Transverse colon (tissue), 4 donors: ENCODE data around the gene GRIA4. TPM values are rescaled to one million over a fixed set of nuclear protein-coding genes. Genes with fewer than 3 reads are reported as not detected.

Source experiments
- DNase-seq: peaks from one replicate; pipeline ENCODE4 v3.0.0-alpha.2; 2019
- H3K27ac ChIP-seq, 4 donors: fragments of 200-600 bp; sonication (generic); 2 replicates each; pipeline ENCODE4 v1.5.1; 2016 to 2018; ENCODE audit warnings: inconsistent platforms in 4 of 4
- H3K27me3 ChIP-seq: fragments of 200-600 bp; sonication (generic); 2 replicates; pipeline ENCODE4 v1.5.1; 2017; ENCODE audit warnings: inconsistent platforms
- H3K36me3 ChIP-seq, 4 donors: fragments of 200-600 bp; sonication (generic); 2 replicates each; pipeline ENCODE4 v1.5.1; 2017 to 2019; ENCODE audit warnings: inconsistent platforms in 4 of 4
- H3K4me1 ChIP-seq, 4 donors: fragments of 200-600 bp; sonication (generic); 2 replicates each; pipeline ENCODE4 v1.5.1; 2017 to 2020; ENCODE audit warnings: inconsistent platforms in 4 of 4
- H3K4me3 ChIP-seq, 4 donors: fragments of 200-600 bp; sonication (generic); 1 replicate in 1 of 4; 2 replicates in 3 of 4; pipeline versions ENCODE4 v1.5.1 to v1.6.1; 2017 to 2019; ENCODE audit warnings: inconsistent platforms in 4 of 4
- H3K9me3 ChIP-seq, 2 donors: fragments of 200-600 bp; sonication (generic); 2 replicates each; pipeline ENCODE4 v1.5.1; 2017 to 2019; ENCODE audit warnings: inconsistent platforms in 2 of 2
- EP300 ChIP-seq: sonication (generic); formaldehyde crosslinking; IDR thresholded peaks from one replicate; pipeline ENCODE4 v1.6.1; 2017; ENCODE audit warnings: antibody characterized with exemption, low read depth
- POLR2A ChIP-seq: fragments of 450-650 bp; IDR thresholded peaks from one replicate; pipeline ENCODE4 v1.6.1; 2016; ENCODE audit warnings: antibody characterized with exemption, mild to moderate bottlenecking, moderate library complexity
- POLR2AphosphoS5 ChIP-seq, 3 donors: sonication (generic); formaldehyde crosslinking; IDR thresholded peaks; one replicate each; pipeline ENCODE4 v1.6.1; 2016; ENCODE audit warnings: antibody characterized with exemption in 3 of 3
- WGBS, 2 donors: methylation state at CpG; one replicate each; pipeline ENCODE4 v1.1.5; 2018; ENCODE audit warnings: low coverage in 1 of 2; 5-methylcytosine and 5-hydroxymethylcytosine counted together
- in situ Hi-C, 4 donors: fragments of 200-750 bp; cut with MboI; loops; one replicate each; pipeline versions ENCODE4 v1.15.0 to v1.15.1; 2017; ENCODE audit warnings: low sequenced_read_pairs in 3 of 4, low pct_ligation_motif_present in 1 of 4, low pct_unique_long_range_greater_than_20kb in 1 of 4
- intact Hi-C: fragments of 100-400 bp; cut with DNase I; formaldehyde crosslinking; loops from one replicate; pipeline ENCODE4 v1.15.1; 2023; ENCODE audit warnings: low total_unique reads
- total RNA-seq, 4 donors: library from RNA; depleted of rRNA; stranded (reverse); fragments of >200 nt; gene quantifications; one replicate each; pipeline ENCODE4 v1.1.0, GENCODE V29; 2016
- TF ChIP-seq, protein P1 (sequence below), 5 experiments: fragments of 200-600 bp in 3 of 5; fragments of 450-650 bp in 2 of 5; sonication (generic) in 3 of 5; IDR thresholded peaks; 1 replicate in 2 of 5; 2 replicates in 3 of 5; pipeline ENCODE4 v1.5.1; 2016 to 2017; ENCODE audit warnings: antibody characterized with exemption in 5 of 5, inconsistent platforms in 3 of 5, mild to moderate bottlenecking in 2 of 5, moderate library complexity in 1 of 5

GRIA4 gene
- total RNA-seq, 4 donors from 2014 or later: 0.79 to 2.4 (median 1.4) TPM; not detected in 1

DNA sequence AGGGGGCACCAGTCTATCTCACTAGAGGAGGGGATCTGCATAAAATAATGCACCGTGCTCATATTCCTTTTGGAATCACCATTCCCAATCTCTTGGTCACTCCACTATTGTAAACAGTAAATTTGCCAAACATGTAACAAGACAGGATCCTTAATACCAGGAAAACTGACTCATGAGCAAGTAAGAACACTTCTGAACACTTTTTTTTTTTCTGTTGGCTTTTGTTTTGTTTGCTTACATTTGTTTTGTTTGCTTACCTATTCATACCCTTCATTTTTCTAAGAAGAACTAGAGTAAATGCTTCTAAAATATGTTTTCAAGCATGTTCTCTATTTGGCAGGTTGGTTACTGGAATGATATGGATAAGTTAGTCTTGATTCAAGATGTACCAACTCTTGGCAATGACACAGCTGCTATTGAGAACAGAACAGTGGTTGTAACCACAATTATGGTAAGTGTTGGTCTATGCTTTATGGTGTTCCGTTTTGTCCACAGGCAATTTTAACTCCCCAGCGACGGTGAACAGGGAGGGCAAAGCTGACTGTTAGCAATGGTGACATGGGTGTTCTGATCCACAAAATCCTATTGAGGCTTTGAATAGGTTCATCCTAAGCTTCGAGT lies 300.3 kb downstream of the GRIA4 start:
- TF ChIP-seq POLR2AphosphoS5 (IDR thresholded peaks at IDR 0.05) (no peak), POLR2A (no peak), EP300 (no peak)
- TF ChIP-seq, protein P1, sequence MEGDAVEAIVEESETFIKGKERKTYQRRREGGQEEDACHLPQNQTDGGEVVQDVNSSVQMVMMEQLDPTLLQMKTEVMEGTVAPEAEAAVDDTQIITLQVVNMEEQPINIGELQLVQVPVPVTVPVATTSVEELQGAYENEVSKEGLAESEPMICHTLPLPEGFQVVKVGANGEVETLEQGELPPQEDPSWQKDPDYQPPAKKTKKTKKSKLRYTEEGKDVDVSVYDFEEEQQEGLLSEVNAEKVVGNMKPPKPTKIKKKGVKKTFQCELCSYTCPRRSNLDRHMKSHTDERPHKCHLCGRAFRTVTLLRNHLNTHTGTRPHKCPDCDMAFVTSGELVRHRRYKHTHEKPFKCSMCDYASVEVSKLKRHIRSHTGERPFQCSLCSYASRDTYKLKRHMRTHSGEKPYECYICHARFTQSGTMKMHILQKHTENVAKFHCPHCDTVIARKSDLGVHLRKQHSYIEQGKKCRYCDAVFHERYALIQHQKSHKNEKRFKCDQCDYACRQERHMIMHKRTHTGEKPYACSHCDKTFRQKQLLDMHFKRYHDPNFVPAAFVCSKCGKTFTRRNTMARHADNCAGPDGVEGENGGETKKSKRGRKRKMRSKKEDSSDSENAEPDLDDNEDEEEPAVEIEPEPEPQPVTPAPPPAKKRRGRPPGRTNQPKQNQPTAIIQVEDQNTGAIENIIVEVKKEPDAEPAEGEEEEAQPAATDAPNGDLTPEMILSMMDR (IDR thresholded peaks at IDR 0.05): no peak
- in situ Hi-C loops: no loop called here
- H3K36me3 ChIP-seq: no peaks in the 10 kb centered on the region
- H3K4me3 ChIP-seq: no peak overlapping the region
- 69 to 74% methylated on average over 4 to 5 of the region's 5 CpGs for WGBS, 2 donors
- no peaks in the 10 kb centered on the region for H3K4me1 ChIP-seq
- intact Hi-C loops: loop anchor here (5.0 kb wide), 1 partner anchor 1062 kb away; no protein-coding TSS in a partner anchor
- H3K9me3 ChIP-seq: no peaks in the 10 kb centered on the region
- H3K27ac ChIP-seq: no peak overlapping the region
- no peak for DNase-seq
- no peaks in the 10 kb centered on the region for H3K27me3 ChIP-seq

DNA sequence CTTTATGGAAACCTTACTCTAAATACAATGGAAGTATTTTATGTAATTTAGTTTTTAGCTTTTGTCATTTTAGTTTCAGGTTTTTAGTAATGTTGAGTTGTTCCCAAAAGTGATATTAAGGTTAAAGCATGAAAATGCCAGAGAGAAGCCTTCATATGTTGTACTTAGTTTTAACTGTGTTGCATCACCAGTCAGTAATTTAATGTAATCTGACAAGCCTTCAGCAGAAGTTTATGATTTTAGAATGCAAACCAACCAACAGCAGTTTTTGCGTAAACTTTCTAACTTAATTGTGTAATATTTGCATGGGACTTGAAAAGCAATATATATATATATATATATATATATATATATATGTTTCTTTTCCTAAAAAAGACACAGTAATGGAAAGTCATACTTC lies 301.6 kb downstream of the GRIA4 start:
- TF ChIP-seq POLR2AphosphoS5 (IDR thresholded peaks at IDR 0.05) (no peak), EP300 (no peak), POLR2A (no peak)
- TF ChIP-seq, protein P1 (IDR thresholded peaks at IDR 0.05): no peak
- no peak for DNase-seq
- in situ Hi-C loops: no loop called here
- intact Hi-C loops: loop anchor here (5.0 kb wide), 1 partner anchor 1061 kb away; no protein-coding TSS in a partner anchor
- no peaks in the 10 kb centered on the region for H3K9me3 ChIP-seq
- H3K36me3 ChIP-seq: no peaks in the 10 kb centered on the region
- no peaks in the 10 kb centered on the region for H3K4me1 ChIP-seq
- H3K27ac ChIP-seq: no peak overlapping the region
- H3K4me3 ChIP-seq: no peak overlapping the region
- no peaks in the 10 kb centered on the region for H3K27me3 ChIP-seq
- WGBS, 2 donors: 86 to 100% methylated on average over 1 of the region's 1 CpG

DNA sequence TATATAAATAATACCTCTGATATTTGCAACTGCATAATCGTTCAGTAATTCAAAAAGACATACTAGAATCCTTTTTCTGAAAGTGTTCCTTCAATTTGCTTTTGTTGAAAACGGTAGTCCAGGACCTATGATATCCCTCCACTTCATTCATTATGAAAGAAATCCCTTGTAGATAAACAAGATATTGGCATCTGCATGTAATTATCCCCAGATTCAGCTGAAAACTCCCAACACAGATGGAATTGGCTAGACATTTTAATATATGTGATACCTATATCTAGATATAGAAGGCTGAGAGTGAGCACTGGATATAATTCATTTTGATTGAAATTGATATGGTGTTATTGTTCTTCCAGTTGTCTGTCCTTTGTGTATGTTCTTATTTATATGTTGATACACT lies 302.8 kb downstream of the GRIA4 start:
- H3K4me1 ChIP-seq: no peaks in the 10 kb centered on the region
- H3K4me3 ChIP-seq: no peak overlapping the region
- in situ Hi-C loops: no loop called here
- no peak overlapping the region for H3K27ac ChIP-seq
- TF ChIP-seq POLR2AphosphoS5 (IDR thresholded peaks at IDR 0.05): no peak
- TF ChIP-seq POLR2A: no peak
- no peak for TF ChIP-seq EP300
- TF ChIP-seq, protein P1 (IDR thresholded peaks at IDR 0.05): no peak
- no peak for DNase-seq
- H3K36me3 ChIP-seq: no peaks in the 10 kb centered on the region
- intact Hi-C loops: loop anchor here (5.0 kb wide), 1 partner anchor 1060 kb away; no protein-coding TSS in a partner anchor
- no peaks in the 10 kb centered on the region for H3K27me3 ChIP-seq
- 62 to 71% methylated on average over 2 of the region's 2 CpGs for WGBS, 2 donors
- H3K9me3 ChIP-seq: no peaks in the 10 kb centered on the region

DNA sequence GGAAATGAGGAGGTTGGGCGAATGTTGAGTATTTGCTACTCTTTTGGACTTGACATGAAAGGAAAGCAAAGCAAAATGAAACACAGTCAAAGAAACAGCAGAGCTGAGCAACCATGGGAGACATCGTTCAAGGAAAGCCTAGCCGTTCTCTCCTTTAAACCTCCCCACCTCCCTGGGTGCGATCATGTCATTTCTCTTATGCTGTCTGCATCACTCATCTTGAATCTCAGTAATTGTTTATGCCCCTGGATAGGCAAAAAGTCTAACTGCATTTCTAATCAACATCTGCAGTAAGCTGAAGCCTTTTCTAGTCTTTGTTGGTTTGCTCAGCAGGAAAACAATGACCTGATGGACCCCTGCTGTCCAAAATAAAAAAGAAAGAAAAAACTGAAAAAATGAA lies 305.1 kb downstream of the GRIA4 start:
- in situ Hi-C loops (no loop called here), intact Hi-C loops (no loop called here)
- H3K4me1 ChIP-seq: no peaks in the 10 kb centered on the region
- no peaks in the 10 kb centered on the region for H3K9me3 ChIP-seq
- no peak for DNase-seq
- H3K27me3 ChIP-seq: no peaks in the 10 kb centered on the region
- no peak overlapping the region for H3K4me3 ChIP-seq
- no peaks in the 10 kb centered on the region for H3K36me3 ChIP-seq
- WGBS, 2 donors: 76 to 84% methylated on average over 4 of the region's 4 CpGs
- TF ChIP-seq EP300 (no peak), POLR2AphosphoS5 (IDR thresholded peaks at IDR 0.05) (no peak), POLR2A (no peak)
- TF ChIP-seq, protein P1 (IDR thresholded peaks at IDR 0.05): no peak
- H3K27ac ChIP-seq: no peak overlapping the region
